Prostate gland (tissue), 2 donors: ENCODE results near the gene SRGAP3. TPM values are rescaled to one million over a fixed set of nuclear protein-coding genes. Genes with fewer than 3 reads are reported as not detected.

Source experiments
- DNase-seq: peaks from one replicate; pipeline ENCODE4 v3.0.0-alpha.2; 2019; ENCODE audit warnings: low spot score
- H3K27ac ChIP-seq, 2 donors: fragments of 200-600 bp; sonication (generic); 2 replicates each; pipeline ENCODE4 v1.5.1; 2017 to 2019
- H3K27me3 ChIP-seq: fragments of 200-600 bp; sonication (generic); replicated peaks from 2 replicates; pipeline ENCODE4 v1.5.1; 2019; ENCODE audit not compliant: insufficient read depth
- H3K36me3 ChIP-seq, 2 donors: fragments of 200-600 bp; sonication (generic); 1 replicate in 1 of 2; 2 replicates in 1 of 2; pipeline versions ENCODE4 v1.5.1 to v1.8.1; 2017 to 2019
- H3K4me1 ChIP-seq: fragments of 200-600 bp; sonication (generic); replicated peaks from 2 replicates; pipeline ENCODE4 v1.5.1; 2019
- H3K4me3 ChIP-seq, 2 donors: fragments of 200-600 bp; sonication (generic); 2 replicates each; pipeline ENCODE4 v1.5.1; 2017 to 2019
- H3K9me3 ChIP-seq: fragments of 200-600 bp; sonication (generic); 2 replicates; pipeline ENCODE4 v1.5.1; 2017
- POLR2A ChIP-seq: fragments of 450-650 bp; IDR thresholded peaks from one replicate; pipeline ENCODE4 v1.6.1; 2016; ENCODE audit warnings: antibody characterized with exemption, mild to moderate bottlenecking
- POLR2AphosphoS5 ChIP-seq: sonication (generic); formaldehyde crosslinking; IDR thresholded peaks from one replicate; pipeline ENCODE4 v1.6.1; 2017; ENCODE audit warnings: antibody characterized with exemption
- WGBS: methylation state at CpG from one replicate; pipeline ENCODE4 v1.1.5; 2018; 5-methylcytosine and 5-hydroxymethylcytosine counted together
- intact Hi-C: fragments of 100-400 bp; cut with DNase I; formaldehyde crosslinking; loops from one replicate; pipeline ENCODE4 v1.14.2; 2022
- total RNA-seq, 2 donors: library from RNA; depleted of rRNA; stranded (reverse); fragments of >200 nt; gene quantifications; one replicate each; pipeline ENCODE4 v1.1.0, GENCODE V29; 2016
- TF ChIP-seq, protein P1 (sequence below), 4 experiments: fragments of 200-600 bp in 2 of 4; fragments of 450-650 bp in 2 of 4; sonication (generic) in 2 of 4; IDR thresholded peaks; 1 replicate in 3 of 4; 2 replicates in 1 of 4; pipeline ENCODE4 v1.5.1; 2016 to 2019; ENCODE audit warnings: antibody characterized with exemption in 4 of 4, mild to moderate bottlenecking in 2 of 4, moderate library complexity in 2 of 4

Gene SRGAP3
- total RNA-seq, 2 donors from 2014 or later = 23.6 to 50.3 TPM

DNA sequence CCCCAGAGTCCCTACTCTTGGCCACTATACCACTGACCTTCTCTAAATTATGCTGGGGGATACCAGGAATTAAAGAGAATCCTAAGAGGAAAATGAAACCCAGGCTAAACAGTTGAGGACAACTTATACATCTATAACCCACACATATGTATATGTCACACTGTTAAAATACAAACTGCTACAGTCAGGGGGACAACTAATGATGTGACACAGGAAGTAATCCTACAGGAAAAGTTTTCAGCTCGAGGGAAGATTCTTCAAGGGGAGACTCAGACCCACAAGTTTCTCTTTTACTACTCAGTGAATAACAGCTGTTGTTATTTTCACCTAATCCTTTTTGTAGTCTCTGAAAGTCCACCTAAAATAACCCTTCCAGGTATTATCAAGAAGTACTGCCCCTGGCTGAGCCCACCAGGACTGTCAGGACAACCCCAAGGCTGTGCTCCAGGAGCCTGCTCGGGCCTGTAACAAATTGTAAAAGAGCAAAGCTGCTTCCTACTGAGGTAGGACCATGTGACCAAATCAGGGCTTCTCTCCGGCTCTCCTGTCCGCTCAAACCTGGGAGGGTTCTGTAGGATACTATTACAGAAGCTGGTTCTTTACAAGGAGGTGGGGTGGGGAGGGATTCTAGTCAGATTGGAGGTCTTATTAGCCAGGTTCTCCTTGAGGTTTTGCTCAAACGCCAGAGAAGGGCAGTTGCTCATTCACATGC lies 91.6 kb downstream of the SRGAP3 start:
- WGBS = 61% methylated on average over 5 of the region's 5 CpGs
- TF ChIP-seq POLR2A (no peak), POLR2AphosphoS5 (no peak)
- TF ChIP-seq, protein P1, sequence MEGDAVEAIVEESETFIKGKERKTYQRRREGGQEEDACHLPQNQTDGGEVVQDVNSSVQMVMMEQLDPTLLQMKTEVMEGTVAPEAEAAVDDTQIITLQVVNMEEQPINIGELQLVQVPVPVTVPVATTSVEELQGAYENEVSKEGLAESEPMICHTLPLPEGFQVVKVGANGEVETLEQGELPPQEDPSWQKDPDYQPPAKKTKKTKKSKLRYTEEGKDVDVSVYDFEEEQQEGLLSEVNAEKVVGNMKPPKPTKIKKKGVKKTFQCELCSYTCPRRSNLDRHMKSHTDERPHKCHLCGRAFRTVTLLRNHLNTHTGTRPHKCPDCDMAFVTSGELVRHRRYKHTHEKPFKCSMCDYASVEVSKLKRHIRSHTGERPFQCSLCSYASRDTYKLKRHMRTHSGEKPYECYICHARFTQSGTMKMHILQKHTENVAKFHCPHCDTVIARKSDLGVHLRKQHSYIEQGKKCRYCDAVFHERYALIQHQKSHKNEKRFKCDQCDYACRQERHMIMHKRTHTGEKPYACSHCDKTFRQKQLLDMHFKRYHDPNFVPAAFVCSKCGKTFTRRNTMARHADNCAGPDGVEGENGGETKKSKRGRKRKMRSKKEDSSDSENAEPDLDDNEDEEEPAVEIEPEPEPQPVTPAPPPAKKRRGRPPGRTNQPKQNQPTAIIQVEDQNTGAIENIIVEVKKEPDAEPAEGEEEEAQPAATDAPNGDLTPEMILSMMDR (IDR thresholded peaks at IDR 0.05) = no peak
- intact Hi-C loops = loop anchor here (10.0 kb wide), 1 partner anchor 67 kb away; no protein-coding TSS in a partner anchor
- Histone ChIP-seq H3K9me3 (no peaks in the 10 kb centered on the region), H3K4me1 (no peaks in the 10 kb centered on the region), H3K27me3 (no peaks in the 10 kb centered on the region), H3K36me3 (no peaks in the 10 kb centered on the region), H3K4me3 (no peak overlapping the region), H3K27ac (no peak overlapping the region)
- DNase-seq = no peak

DNA sequence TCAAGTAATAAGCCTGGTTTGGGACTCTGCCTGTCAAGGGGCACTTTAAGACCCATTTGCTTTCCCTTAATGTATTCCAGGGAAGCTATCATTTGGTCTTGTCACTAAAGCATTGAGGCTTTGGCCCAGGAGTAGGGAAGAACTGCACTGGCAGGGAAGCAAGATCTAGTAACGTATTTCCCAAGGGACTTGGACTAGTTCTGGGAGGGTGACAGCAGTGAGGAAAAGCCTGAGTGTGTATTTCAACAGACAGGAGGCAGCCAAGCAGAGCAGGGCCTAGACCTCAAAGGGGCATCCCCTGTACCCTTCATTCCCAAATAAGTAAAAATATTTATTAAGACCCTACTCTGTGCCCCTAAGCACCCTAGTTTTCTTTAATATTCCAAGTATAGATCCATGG lies 92.8 kb downstream of the SRGAP3 start:
- Histone ChIP-seq H3K4me1 (no peaks in the 10 kb centered on the region), H3K4me3 (no peak overlapping the region), H3K9me3 (no peaks in the 10 kb centered on the region), H3K27me3 (no peaks in the 10 kb centered on the region), H3K36me3 (no peaks in the 10 kb centered on the region), H3K27ac (no peak overlapping the region)
- no peak for DNase-seq
- WGBS = 88% methylated on average over 1 of the region's 1 CpG
- no peak for TF ChIP-seq POLR2A
- intact Hi-C loops = loop anchor here (10.0 kb wide), 1 partner anchor 68 kb away; no protein-coding TSS in a partner anchor

DNA sequence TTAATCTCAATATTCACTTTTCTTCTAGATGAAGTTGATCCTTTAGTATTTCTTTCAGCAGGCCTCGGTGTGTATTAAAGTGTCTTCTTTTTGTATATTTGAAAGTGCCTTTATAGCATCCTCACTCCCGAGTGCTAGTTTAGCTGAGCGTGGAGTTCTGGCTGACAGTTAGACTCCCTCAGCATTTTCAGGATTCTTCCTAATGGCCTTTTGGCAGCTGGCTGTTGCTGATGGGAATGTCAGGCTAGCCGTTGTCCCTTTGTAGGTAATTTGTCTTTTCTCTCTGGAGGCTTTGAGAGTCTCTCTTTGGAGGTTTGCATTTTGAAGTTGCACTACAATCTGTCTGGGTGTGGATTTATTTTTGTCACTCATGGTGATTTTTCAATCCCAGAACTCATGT lies 94.4 kb downstream of the SRGAP3 start:
- Histone ChIP-seq H3K27me3 (no peaks in the 10 kb centered on the region), H3K9me3 (no peaks in the 10 kb centered on the region)
- WGBS = 77% methylated on average over 4 of the region's 4 CpGs

DNA sequence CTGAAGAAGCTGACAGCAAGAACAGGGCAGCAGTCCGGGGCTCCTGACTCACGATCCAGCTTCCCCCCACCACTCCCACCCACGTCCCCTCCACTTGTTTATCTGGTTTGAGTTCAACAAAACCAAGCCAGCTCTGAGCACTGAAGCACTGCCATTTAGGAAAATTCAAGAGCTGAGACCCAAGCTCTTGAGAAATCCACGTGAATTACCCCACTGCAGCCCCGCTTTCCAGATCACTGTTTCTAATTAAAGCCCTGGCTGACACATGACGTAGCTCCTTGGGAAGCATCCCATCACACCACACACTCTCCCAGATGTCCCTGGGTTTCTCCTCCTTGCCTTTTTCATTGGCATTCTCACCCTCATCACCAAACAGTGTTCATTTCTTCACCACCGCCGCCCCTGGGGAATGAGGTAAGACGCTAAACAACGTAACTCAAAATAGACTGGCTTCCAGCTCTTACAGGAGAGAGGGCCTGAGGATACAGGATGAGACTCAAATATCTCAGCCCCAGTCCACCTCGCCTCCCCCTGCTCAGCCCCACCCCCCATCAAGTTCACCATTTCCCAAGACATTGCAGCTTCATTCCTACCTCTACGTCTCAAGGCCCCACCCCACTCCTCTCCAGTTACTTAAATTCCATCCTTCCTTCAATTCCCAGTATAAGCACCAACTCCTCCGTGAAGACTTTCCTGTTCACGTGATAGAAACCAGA lies 95.4 kb downstream of the SRGAP3 start:
- no peak for DNase-seq
- H3K27me3 ChIP-seq = no peaks in the 10 kb centered on the region
- H3K4me3 ChIP-seq = no peak overlapping the region
- H3K9me3 ChIP-seq = no peaks in the 10 kb centered on the region
- TF ChIP-seq, protein P1 (IDR thresholded peaks at IDR 0.05) = no peak
- TF ChIP-seq POLR2AphosphoS5 (no peak), POLR2A (no peak)
- intact Hi-C loops = loop anchor here (10.0 kb wide), 1 partner anchor 71 kb away; no protein-coding TSS in a partner anchor
- no peak overlapping the region for H3K27ac ChIP-seq
- H3K36me3 ChIP-seq = no peaks in the 10 kb centered on the region
- no peaks in the 10 kb centered on the region for H3K4me1 ChIP-seq
- 71% methylated on average over 14 of the region's 14 CpGs for WGBS

More for the DNA sequence above, 94.4 kb downstream of the SRGAP3 start:
- Histone ChIP-seq H3K27ac (no peak overlapping the region), H3K4me1 (no peaks in the 10 kb centered on the region), H3K36me3 (no peaks in the 10 kb centered on the region), H3K4me3 (no peak overlapping the region)
- no peak for DNase-seq
- no peak for TF ChIP-seq POLR2A
- intact Hi-C loops = loop anchor here (10.0 kb wide), 1 partner anchor 70 kb away; no protein-coding TSS in a partner anchor

DNA sequence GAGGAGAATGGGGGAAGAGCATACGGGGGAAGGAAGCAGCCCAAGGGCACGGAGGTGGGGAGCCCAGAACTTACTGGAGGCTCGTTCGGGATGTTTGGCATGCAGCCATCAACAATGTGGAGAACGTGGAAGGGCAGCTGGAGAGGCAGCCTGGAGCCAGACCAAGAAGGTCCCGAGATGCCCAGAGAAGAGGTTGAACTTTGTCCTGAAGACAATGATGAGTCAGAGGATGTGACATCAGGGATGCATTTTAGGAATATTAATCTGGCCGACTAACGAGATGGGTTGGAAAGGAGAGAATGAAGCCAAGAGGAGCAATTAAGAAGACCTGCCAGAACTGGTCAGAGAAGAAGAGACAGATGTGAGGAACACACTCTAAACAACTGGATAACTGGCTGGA lies 98.2 kb downstream of the SRGAP3 start:
- Histone ChIP-seq H3K27me3 (no peaks in the 10 kb centered on the region), H3K36me3 (no peaks in the 10 kb centered on the region), H3K4me3 (no peak overlapping the region), H3K27ac (no peak overlapping the region), H3K4me1 (no peaks in the 10 kb centered on the region), H3K9me3 (no peaks in the 10 kb centered on the region)
- intact Hi-C loops = loop anchor here (10.0 kb wide), 1 partner anchor 74 kb away; no protein-coding TSS in a partner anchor
- TF ChIP-seq, protein P1 (IDR thresholded peaks at IDR 0.05) = no peak
- TF ChIP-seq POLR2AphosphoS5 (no peak), POLR2A (no peak)
- WGBS = 91% methylated on average over 8 of the region's 8 CpGs
- DNase-seq = no peak
